Hematopoietic multipotent progenitor cell treated with erythropoietin and hydrocortisone succinate and interleukin-3 and kit ligand, for 15 days (in vitro differentiated cells): ENCODE measurements around the gene TMPO.
A peak's percentile ranks its signal among the peaks of the same experiment; 100 is the strongest.
"Not testable (repeated sequence)": the region's sequence is repeated elsewhere in the genome, so short reads cannot be mapped to it uniquely, and the experiment has no call there.

Experiments
- DNase-seq: peaks from one replicate; pipeline ENCODE4 v3.0.0-alpha.2; 2015; ENCODE audit warnings: low spot score

TMPO gene

DNA sequence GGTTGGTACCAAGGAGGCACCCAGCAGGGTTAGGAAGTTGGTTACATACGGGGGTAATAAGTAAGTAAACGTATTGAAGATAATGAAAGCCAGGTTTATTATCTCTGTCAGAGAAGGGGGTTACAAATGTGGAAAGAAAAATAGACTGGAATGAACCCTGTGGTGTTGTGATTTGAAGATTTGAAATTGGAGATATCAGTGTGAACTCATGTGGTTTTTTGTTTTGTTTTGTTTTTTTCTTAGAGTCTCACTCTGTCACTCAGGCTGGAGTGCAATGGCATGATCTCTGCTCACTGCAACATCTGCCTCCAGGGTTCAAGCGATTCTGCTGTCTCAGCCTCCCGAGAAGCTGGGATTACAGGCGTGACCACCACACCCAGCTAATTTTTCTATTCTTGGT, 64.0 kb downstream of the TMPO start:
- DNase-seq = no peak

- DNase-seq = no peak
Observed at GRCh38 chr12:98579835-98580234, 64.4 kb downstream of the TMPO start.

- no peak for DNase-seq
Observed at GRCh38 chr12:98580695-98581094, 65.3 kb downstream of the TMPO start.

GRCh38 chr12:98581101-98581500, 65.7 kb downstream of the TMPO start:
- no peak for DNase-seq

DNA sequence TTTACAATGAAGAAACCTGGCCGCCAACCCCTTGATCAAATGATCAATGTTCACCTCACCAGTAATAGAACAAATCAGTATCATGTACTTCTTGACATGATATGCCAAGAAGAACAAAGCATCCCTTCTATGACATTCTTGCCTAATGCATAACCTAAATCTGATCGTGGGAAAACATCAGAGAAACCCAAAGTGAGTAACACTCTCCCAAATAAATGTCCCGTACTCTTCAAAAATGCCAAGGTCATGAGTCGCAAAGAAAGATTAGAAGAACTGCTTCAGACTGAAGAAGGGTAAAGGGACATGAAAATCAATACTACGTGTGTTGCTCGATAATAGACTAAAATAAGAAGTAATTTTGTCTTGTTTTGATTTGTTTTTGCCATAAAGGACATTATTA, 66.7 kb downstream of the TMPO start:
- DNase-seq = no peak

GRCh38 chr12:98587084-98587483, 71.7 kb downstream of the TMPO start:
- DNase-seq = no peak

GRCh38 chr12:98591209-98591608, 75.8 kb downstream of the TMPO start:
- no peak for DNase-seq

GRCh38 chr12:98592825-98593322, 77.5 kb downstream of the TMPO start:
- DNase-seq = no peak

GRCh38 chr12:98593351-98594049, 78.1 kb downstream of the TMPO start, which contains the start of gene SLC25A3:
Gene SLC25A3, plus strand, starts transcription at chr12:98593686. Its CDS starts 293 bp downstream, at chr12:98593979.
- peak; percentile 97 for DNase-seq

DNA sequence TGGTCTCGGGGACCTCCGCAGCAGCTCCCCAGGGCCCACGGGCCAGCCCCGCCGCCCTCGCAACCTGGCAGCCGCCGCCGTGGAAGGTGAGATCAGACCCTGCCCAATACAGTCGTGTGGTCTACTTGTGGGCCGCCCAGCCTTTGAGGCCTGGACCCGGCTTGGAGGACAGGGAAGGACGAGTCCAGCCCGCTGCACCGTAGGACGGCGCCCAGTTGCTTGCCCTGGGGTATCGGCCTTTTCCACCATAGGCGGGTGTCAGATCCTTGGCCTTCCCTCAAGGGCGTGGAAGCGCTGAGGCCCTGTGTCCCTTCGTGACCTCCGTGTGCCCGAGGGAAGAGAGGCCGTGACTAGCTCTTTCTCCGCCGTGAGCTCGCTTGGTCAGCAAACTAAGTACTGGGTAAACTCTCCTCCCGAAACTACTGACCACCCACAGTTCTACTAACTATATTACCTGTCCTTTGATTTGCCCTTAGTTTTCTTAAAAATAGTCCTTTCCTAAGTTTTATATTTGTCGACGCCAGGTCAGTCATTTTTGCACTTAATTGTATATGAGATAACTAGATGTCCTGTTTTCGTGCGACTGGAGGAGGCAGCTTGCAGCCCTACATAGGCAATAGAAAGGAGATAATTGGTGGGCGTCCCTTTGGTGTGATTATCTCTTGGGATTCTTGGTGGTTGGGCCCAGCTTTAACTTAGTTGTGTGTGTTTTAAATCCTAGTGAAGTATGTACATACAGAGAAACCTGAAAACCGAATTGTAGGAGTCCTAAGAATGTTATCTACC, 78.9 kb downstream of the TMPO start:
- DNase-seq = peak; percentile 55

- DNase-seq = peak; percentile 34
Observed at GRCh38 chr12:98595243-98595988, 80.0 kb downstream of the TMPO start.

- DNase-seq = not testable (repeated sequence)
Observed at GRCh38 chr12:98597313-98597712, 81.9 kb downstream of the TMPO start.
